T47D (cell line): ENCODE measurements around the gene MSS51.

ENCODE experiments used
- DNase-seq, 2 experiments: peaks; one replicate each; pipeline versions ENCODE4 v3.0.0 to v3.0.0-alpha.2; 2011 to 2012; ENCODE audit warnings: low read depth in 1 of 2, low spot score in 1 of 2
- JUND ChIP-seq: IDR thresholded peaks from 2 replicates; pipeline ENCODE4 v1.6.1; 2012; ENCODE audit warnings: low read depth
- in situ Hi-C: cut with HindIII; loops from 2 replicates; pipeline ENCODE4 v1.10.0; 2016; ENCODE audit warnings: low sequenced_read_pairs, low pct_unique_long_range_greater_than_20kb

MSS51 gene

GRCh38 chr10:73444457-73444856 is 11.1 kb upstream of the MSS51 start:
- in situ Hi-C loops, result no loop called here
- TF ChIP-seq JUND, result no peak
- no peak for DNase-seq

- in situ Hi-C loops, result no loop called here
- DNase-seq, result no peak
- TF ChIP-seq JUND, result no peak
Measured at GRCh38 chr10:73439605-73440312, 6.4 kb upstream of the MSS51 start.

GRCh38 chr10:73439055-73439454 is 5.7 kb upstream of the MSS51 start:
- no peak for DNase-seq
- in situ Hi-C loops, result no loop called here
- no peak for TF ChIP-seq JUND

GRCh38 chr10:73432646-73433537 is 469 bp downstream of the MSS51 start:
- in situ Hi-C loops, result no loop called here
- no peak for TF ChIP-seq JUND
- DNase-seq, result no peak

- in situ Hi-C loops, result no loop called here
- DNase-seq, result no peak
- TF ChIP-seq JUND, result no peak
Measured at GRCh38 chr10:73426318-73426717, 7.0 kb downstream of the MSS51 start.

GRCh38 chr10:73424478-73424877 is 8.9 kb downstream of the MSS51 start:
- TF ChIP-seq JUND, result no peak
- DNase-seq, result no peak
- in situ Hi-C loops, result no loop called here

- no peak for DNase-seq
- in situ Hi-C loops, result no loop called here
- no peak for TF ChIP-seq JUND
Measured at GRCh38 chr10:73423309-73423708, 10.1 kb downstream of the MSS51 start.

- in situ Hi-C loops, result no loop called here
- no peak for DNase-seq
- no peak for TF ChIP-seq JUND
Measured at GRCh38 chr10:73416571-73416970, 16.8 kb downstream of the MSS51 start.

- DNase-seq, result peak in 1 of 2 experiments; percentile 15
- TF ChIP-seq JUND, result no peak
- in situ Hi-C loops, result no loop called here
Measured at GRCh38 chr10:73414230-73414945, 19.0 kb downstream of the MSS51 start.

- DNase-seq, result peak; percentile 94 to 95
- in situ Hi-C loops, result no loop called here
- TF ChIP-seq JUND, result no peak
Measured at GRCh38 chr10:73413528-73414229, 19.7 kb downstream of the MSS51 start, which contains the start of gene ANXA7. Gene ANXA7, minus strand, starts transcription at chr10:73414058. Its CDS starts 13,202 bp downstream, at chr10:73400856.

GRCh38 chr10:73413108-73413527 is 20.2 kb downstream of the MSS51 start:
- TF ChIP-seq JUND, result no peak
- in situ Hi-C loops, result no loop called here
- DNase-seq, result peak; percentile 46 to 85

GRCh38 chr10:73410897-73411296 is 22.5 kb downstream of the MSS51 start:
- no peak for DNase-seq
- in situ Hi-C loops, result no loop called here
- TF ChIP-seq JUND, result no peak
